GM21423 (cell line): ENCODE data around the gene SLC30A2.

Experiments
- ATAC-seq: cut with Tn5 transposase; IDR thresholded peaks from one replicate; pipeline ENCODE4 v1.9.1; 2021; ENCODE audit warnings: mild to moderate bottlenecking, moderate library complexity; ENCODE audit not compliant: unreplicated experiment

Gene SLC30A2

GRCh38 chr1:26025060-26025459 is 20.9 kb downstream of the SLC30A2 start:
- ATAC-seq: no peak

- no peak for ATAC-seq
These were observed 22.1 kb downstream of the SLC30A2 start for GRCh38 chr1:26023826-26024225.

GRCh38 chr1:26023009-26023408 is 22.9 kb downstream of the SLC30A2 start:
- no peak for ATAC-seq

- ATAC-seq: no peak
These were observed 23.5 kb downstream of the SLC30A2 start for GRCh38 chr1:26022404-26022779.

- ATAC-seq: no peak
These were observed 24.1 kb downstream of the SLC30A2 start, which contains the start of gene EXTL1 for GRCh38 chr1:26021647-26022403. Gene EXTL1, plus strand, starts transcription at chr1:26021775. Its CDS starts 872 bp downstream, at chr1:26022647.

GRCh38 chr1:26020941-26021646 is 24.8 kb downstream of the SLC30A2 start:
- ATAC-seq: no peak

GRCh38 chr1:26020330-26020768 is 25.6 kb downstream of the SLC30A2 start:
- ATAC-seq: no peak

GRCh38 chr1:26019641-26020315 is 26.1 kb downstream of the SLC30A2 start:
- no peak for ATAC-seq

GRCh38 chr1:26017606-26018005 is 28.3 kb downstream of the SLC30A2 start:
- ATAC-seq: no peak

GRCh38 chr1:26016953-26017545 is 28.9 kb downstream of the SLC30A2 start:
- no peak for ATAC-seq

GRCh38 chr1:26016258-26016952 is 29.5 kb downstream of the SLC30A2 start:
- no peak for ATAC-seq

GRCh38 chr1:26015358-26015757 is 30.6 kb downstream of the SLC30A2 start:
- ATAC-seq: no peak

GRCh38 chr1:26014179-26014578 is 31.7 kb downstream of the SLC30A2 start:
- ATAC-seq: no peak

- ATAC-seq: no peak
These were observed 33.1 kb downstream of the SLC30A2 start for GRCh38 chr1:26012864-26013263.

- ATAC-seq: no peak
These were observed 35.1 kb downstream of the SLC30A2 start for GRCh38 chr1:26010825-26011224.

GRCh38 chr1:26009796-26010447 is 36.0 kb downstream of the SLC30A2 start:
- ATAC-seq: no peak

GRCh38 chr1:26006710-26007109 is 39.2 kb downstream of the SLC30A2 start:
- no peak for ATAC-seq

- no peak for ATAC-seq
These were observed 40.3 kb downstream of the SLC30A2 start for GRCh38 chr1:26005434-26006105.

- no peak for ATAC-seq
These were observed 42.2 kb downstream of the SLC30A2 start for GRCh38 chr1:26003756-26004155.

- no peak for ATAC-seq
These were observed 42.7 kb downstream of the SLC30A2 start for GRCh38 chr1:26003262-26003661.
